ENCODE results near the gene DPP6. TPM values are rescaled to one million over a fixed set of nuclear protein-coding genes. Genes with fewer than 3 reads are reported as not detected.

Gene DPP6
- total and polyA plus RNA-seq, 2 of the 8 experiments (the other 6 are each of a cell fraction or from before 2014, with no cell fraction given) = 4.7 to 6.8 TPM

GRCh38 chr7:154509192-154509591, 457.0 kb downstream of the DPP6 start:
- H3K79me2 ChIP-seq (ENCODE audit: control insufficient read depth in 1 of 2, insufficient read depth in 2 of 2, low read length in 2 of 2) = no peaks in the 10 kb centered on the region
- CTCF ChIA-PET (ENCODE audit: partially characterized antibody) = interaction anchor here (0.9 to 1.2 kb wide), 2 partner anchors 18 to 76 kb away, joined by 3 to 4 read pairs; no protein-coding TSS in a partner anchor
- H3K27me3 ChIP-seq (replicated peaks in 1 of 4; ENCODE audit: control insufficient read depth in 3 of 4, extremely low read depth in 1 of 4, insufficient read depth in 3 of 4, low read length in 3 of 4) = no peaks in the 10 kb centered on the region
- H4K91ac ChIP-seq (replicated peaks; ENCODE audit: insufficient read length, low read length) = no peak overlapping the region
- H2BK120ac ChIP-seq (replicated peaks; ENCODE audit: low read depth, low read length) = no peak overlapping the region
- H3K79me1 ChIP-seq (ENCODE audit: low read depth, low read length) = no peaks in the 10 kb centered on the region
- H2BK12ac ChIP-seq (ENCODE audit: low read depth, low read length) = no peak overlapping the region
- peaks cover 0 to 6% of the 10 kb centered on the region in 2 experiments; a peak in 1 of 4 replicates for H3K9me3 ChIP-seq (ENCODE audit: insufficient read depth in 2 of 2, low read depth in 1 of 2, low read length in 1 of 2)
- H2BK15ac ChIP-seq (ENCODE audit: low read length) = no peak overlapping the region
- no peaks in the 10 kb centered on the region for H4K20me1 ChIP-seq (replicated peaks in 1 of 2; ENCODE audit: control insufficient read depth in 1 of 2, insufficient read depth in 2 of 2, low read length in 2 of 2)
- no peak overlapping the region for H3K4ac ChIP-seq (replicated peaks; ENCODE audit: insufficient read length, low read depth, low read length)
- H3K56ac ChIP-seq (replicated peaks; ENCODE audit: insufficient read length, low read depth, low read length) = no peak overlapping the region
- TF ChIP-seq ASH2L (IDR thresholded peaks at IDR 0.05; ENCODE audit: low read length) (no peak), CEBPB (IDR thresholded peaks at IDR 0.05; ENCODE audit: low read depth, low read length) (no peak), KDM5A (IDR thresholded peaks at IDR 0.05; ENCODE audit: low read length) (no peak), TBP (IDR thresholded peaks at IDR 0.05; ENCODE audit: low read depth, low read length) (no peak), SUZ12 (IDR thresholded peaks at IDR 0.05; ENCODE audit: low read length) (no peak), TEAD4 (IDR thresholded peaks at IDR 0.05; ENCODE audit: low read depth, low read length) (no peak), RXRA (IDR thresholded peaks at IDR 0.05; ENCODE audit: insufficient read depth, low read depth, low read length) (no peak), NANOG (IDR thresholded peaks at IDR 0.05; ENCODE audit: insufficient read depth, low read depth, low read length, poor library complexity, severe bottlenecking) (no peak), POLR2A (IDR thresholded peaks at IDR 0.05; ENCODE audit: control extremely low read depth in 1 of 2, low read depth in 2 of 2, low read length in 2 of 2) (no peak)
- TF ChIP-seq, protein P1, sequence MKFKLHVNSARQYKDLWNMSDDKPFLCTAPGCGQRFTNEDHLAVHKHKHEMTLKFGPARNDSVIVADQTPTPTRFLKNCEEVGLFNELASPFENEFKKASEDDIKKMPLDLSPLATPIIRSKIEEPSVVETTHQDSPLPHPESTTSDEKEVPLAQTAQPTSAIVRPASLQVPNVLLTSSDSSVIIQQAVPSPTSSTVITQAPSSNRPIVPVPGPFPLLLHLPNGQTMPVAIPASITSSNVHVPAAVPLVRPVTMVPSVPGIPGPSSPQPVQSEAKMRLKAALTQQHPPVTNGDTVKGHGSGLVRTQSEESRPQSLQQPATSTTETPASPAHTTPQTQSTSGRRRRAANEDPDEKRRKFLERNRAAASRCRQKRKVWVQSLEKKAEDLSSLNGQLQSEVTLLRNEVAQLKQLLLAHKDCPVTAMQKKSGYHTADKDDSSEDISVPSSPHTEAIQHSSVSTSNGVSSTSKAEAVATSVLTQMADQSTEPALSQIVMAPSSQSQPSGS (IDR thresholded peaks at IDR 0.05; ENCODE audit: low read length) = no peak
- TF ChIP-seq, protein P2, sequence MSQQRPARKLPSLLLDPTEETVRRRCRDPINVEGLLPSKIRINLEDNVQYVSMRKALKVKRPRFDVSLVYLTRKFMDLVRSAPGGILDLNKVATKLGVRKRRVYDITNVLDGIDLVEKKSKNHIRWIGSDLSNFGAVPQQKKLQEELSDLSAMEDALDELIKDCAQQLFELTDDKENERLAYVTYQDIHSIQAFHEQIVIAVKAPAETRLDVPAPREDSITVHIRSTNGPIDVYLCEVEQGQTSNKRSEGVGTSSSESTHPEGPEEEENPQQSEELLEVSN (IDR thresholded peaks at IDR 0.05) = no peak
- H3K4me1 ChIP-seq (replicated peaks in 1 of 4; ENCODE audit: control insufficient read depth in 3 of 4, insufficient read depth in 4 of 4, low read length in 3 of 4) = no peaks in the 10 kb centered on the region
- H3K9ac ChIP-seq (replicated peaks in 1 of 4; ENCODE audit: extremely low read depth in 1 of 4, low read depth in 3 of 4, low read length in 3 of 4) = no peak overlapping the region
- no peak overlapping the region for H3K23ac ChIP-seq (ENCODE audit: insufficient read length)
- no peak overlapping the region for H4K8ac ChIP-seq (ENCODE audit: extremely low read depth, insufficient read depth, low read length)
- H2AFZ ChIP-seq (ENCODE audit: low read length) = no peak overlapping the region
- H3K18ac ChIP-seq (ENCODE audit: extremely low read depth, low read length) = no peak overlapping the region
- no peak overlapping the region for H3K14ac ChIP-seq (ENCODE audit: insufficient read length)
- H2BK20ac ChIP-seq (ENCODE audit: low read length) = no peak overlapping the region
- DNase-seq (ENCODE audit: low read depth in 1 of 2, low spot score in 2 of 2) (no peak), FAIRE-seq (no peak)
- H3K23me2 ChIP-seq (ENCODE audit: low read depth, low read length) = no peaks in the 10 kb centered on the region
- no peak overlapping the region for H3K27ac ChIP-seq (ENCODE audit: low read depth, low read length)
- 90% methylated on average over 3 of the region's 3 CpGs; no CpG with 5 or more reads in 1 of the 2 experiments for WGBS, 2 experiments (ENCODE audit: extremely low coverage in 1 of 2, insufficient coverage in 1 of 2, insufficient read length in 1 of 2, insufficient replicate concordance in 2 of 2, low coverage in 1 of 2, low lambda C conversion rate in 2 of 2, missing lambda C conversion rate in 1 of 2)
- POLR2A ChIA-PET (ENCODE audit: partially characterized antibody) = no interaction called here
- no peak overlapping the region for H4K5ac ChIP-seq (ENCODE audit: insufficient read length, low read depth, low read length)
- no peaks in the 10 kb centered on the region for H3K36me3 ChIP-seq (ENCODE audit: control insufficient read depth in 2 of 4, insufficient read depth in 4 of 4, low read length in 3 of 4)
- H3K4me3 ChIP-seq (ENCODE audit: extremely low read depth in 1 of 4, insufficient read depth in 2 of 4, low read depth in 3 of 4, low read length in 4 of 4) = no peak overlapping the region
- H2AK5ac ChIP-seq (ENCODE audit: low read depth, low read length) = no peak overlapping the region
- no peak overlapping the region for H3K4me2 ChIP-seq (ENCODE audit: insufficient read depth in 1 of 2, low read depth in 2 of 2, low read length in 2 of 2)
- no peak overlapping the region for H2BK5ac ChIP-seq (ENCODE audit: low read depth, low read length)
